ENCODE results near the gene NNT. TPM values are rescaled to one million over a fixed set of nuclear protein-coding genes. Genes with fewer than 3 reads are reported as not detected.
A peak's percentile ranks its signal among the peaks of the same experiment; 100 is the strongest.

NNT gene
- total and polyA plus RNA-seq, 2 of the 13 experiments (the other 11 are each of a cell fraction or from before 2014, with no cell fraction given) = 21.1 to 58.0 TPM

- TF ChIP-seq ZNF574 (CRISPR knock-in tag; IDR thresholded peaks at IDR 0.05) (peak; percentile 99), ZNF143 (CRISPR knock-in tag; IDR thresholded peaks at IDR 0.05) (peak; percentile 17; the same call in 1 of the 2 replicates), THAP11 (CRISPR knock-in tag; IDR thresholded peaks at IDR 0.05) (peak; percentile 77), IRF9 (CRISPR knock-in tag; IDR thresholded peaks at IDR 0.05; ENCODE audit: borderline replicate concordance) (peak; percentile 63; the same call in 1 of the 2 replicates), HMGXB4 (CRISPR knock-in tag; IDR thresholded peaks at IDR 0.05; ENCODE audit: borderline replicate concordance in 1 of 2, low read depth in 1 of 2) (peak; percentile 68 to 95), SALL2 (CRISPR knock-in tag; IDR thresholded peaks at IDR 0.05) (no peak; the same call in 1 of the 2 replicates), KAT7 (CRISPR knock-in tag; IDR thresholded peaks at IDR 0.05; ENCODE audit: borderline replicate concordance) (peak; percentile 87), KLF12 (CRISPR knock-in tag; IDR thresholded peaks at IDR 0.05; ENCODE audit: borderline replicate concordance) (no peak), HOXA3 (CRISPR knock-in tag; IDR thresholded peaks at IDR 0.05) (peak; percentile 63; the same call in 1 of the 2 replicates), ZNF251 (CRISPR knock-in tag; IDR thresholded peaks at IDR 0.05) (no peak), KLF16 (CRISPR knock-in tag; IDR thresholded peaks at IDR 0.05) (0 out of 4 replicates have a peak, but pooled peaks of 1 of the 2 experiments have one; percentile 44), PHB2 (IDR thresholded peaks at IDR 0.05; ENCODE audit: partially characterized antibody) (no peak), FOXA3 (CRISPR knock-in tag; IDR thresholded peaks at IDR 0.05) (no peak), AGO2 (optimal IDR thresholded peaks at IDR 0.05; ENCODE audit: low read depth, low read length) (peak; percentile 91), MXD1 (CRISPR knock-in tag; IDR thresholded peaks at IDR 0.05) (no peak), ZFP91 (CRISPR knock-in tag; IDR thresholded peaks at IDR 0.05; ENCODE audit: borderline replicate concordance) (peak; percentile 75; the same call in 1 of the 2 replicates), TEAD3 (CRISPR knock-in tag; optimal IDR thresholded peaks at IDR 0.05; ENCODE audit: borderline replicate concordance) (no peak), CBFB (CRISPR knock-in tag; IDR thresholded peaks at IDR 0.05) (0 out of 2 replicates have a peak, but pooled peaks have one; percentile 18), TRIM22 (IDR thresholded peaks at IDR 0.05) (no peak)
Measured at GRCh38 chr5:43556857-43557542, 46.0 kb upstream of the NNT start, which contains the start of gene PAIP1 (continued).

Measured in HepG2 (cell line).